Middle frontal gyrus (tissue), 1 donor: Measurements from ENCODE around the gene CCDC92.

Experiments
- DNase-seq: peaks from one replicate; pipeline ENCODE4 v3.0.0-alpha.2; 2015; ENCODE audit warnings: low spot score; ENCODE audit errors: extremely low spot score

CCDC92 gene

GRCh38 chr12:123890536-123890902, 82.1 kb downstream of the CCDC92 start:
- DNase-seq, result no peak

- DNase-seq, result no peak
These were observed 82.6 kb downstream of the CCDC92 start for GRCh38 chr12:123889848-123890535.

GRCh38 chr12:123888989-123889388, 83.6 kb downstream of the CCDC92 start:
- no peak for DNase-seq

GRCh38 chr12:123886931-123887582, 85.6 kb downstream of the CCDC92 start:
- DNase-seq, result no peak

- no peak for DNase-seq
These were observed 86.4 kb downstream of the CCDC92 start for GRCh38 chr12:123886258-123886657.
